ENCODE data around the gene MED12L.

The MED12L gene

GRCh38 chr3:151330899-151331298 is 245.4 kb downstream of the MED12L start:
- no peak for DNase-seq

- no peak for DNase-seq
These were observed 246.2 kb downstream of the MED12L start for GRCh38 chr3:151331696-151332095.

DNA sequence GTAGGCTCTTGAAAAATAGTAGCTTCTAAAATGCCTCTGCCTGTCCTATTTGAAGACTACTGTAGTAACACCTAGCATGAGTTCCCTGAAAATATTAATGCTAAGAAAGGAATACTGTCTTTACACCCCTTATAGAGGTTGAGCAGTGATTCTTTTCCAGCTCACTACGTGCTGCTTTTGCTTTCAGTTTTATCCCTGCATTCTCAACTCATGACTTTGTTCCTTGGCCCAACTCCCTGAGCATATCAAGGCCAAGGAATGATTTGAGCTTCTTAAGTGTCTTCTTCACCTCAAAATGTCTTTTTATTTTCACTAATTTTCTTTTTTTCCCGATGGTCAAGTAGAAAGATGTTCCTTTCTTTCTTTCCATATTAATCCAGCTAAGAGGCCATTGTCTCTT is 260.4 kb downstream of the MED12L start:
- DNase-seq, result no peak

DNA sequence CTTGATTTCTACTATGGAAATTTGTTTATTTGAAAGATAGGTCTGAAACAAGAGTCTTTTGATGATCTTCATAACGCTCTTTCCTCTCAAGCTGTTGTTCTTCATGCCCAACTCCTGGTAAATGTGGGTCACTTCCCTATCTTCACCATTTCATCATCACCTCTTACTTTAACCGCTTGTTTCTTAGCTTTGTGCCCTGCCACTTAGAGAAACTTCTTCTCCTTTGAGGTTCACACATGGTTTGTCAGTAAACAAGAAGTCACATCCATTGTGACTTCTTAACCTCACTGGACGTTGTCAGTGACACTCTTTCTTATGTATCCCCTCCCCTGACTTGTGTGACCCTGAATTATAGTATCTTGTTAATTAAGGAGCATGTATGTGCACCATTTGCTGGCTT is 260.8 kb downstream of the MED12L start:
- no peak for DNase-seq

- DNase-seq, result no peak
These were observed 262.0 kb downstream of the MED12L start for GRCh38 chr3:151347432-151347831.

DNA sequence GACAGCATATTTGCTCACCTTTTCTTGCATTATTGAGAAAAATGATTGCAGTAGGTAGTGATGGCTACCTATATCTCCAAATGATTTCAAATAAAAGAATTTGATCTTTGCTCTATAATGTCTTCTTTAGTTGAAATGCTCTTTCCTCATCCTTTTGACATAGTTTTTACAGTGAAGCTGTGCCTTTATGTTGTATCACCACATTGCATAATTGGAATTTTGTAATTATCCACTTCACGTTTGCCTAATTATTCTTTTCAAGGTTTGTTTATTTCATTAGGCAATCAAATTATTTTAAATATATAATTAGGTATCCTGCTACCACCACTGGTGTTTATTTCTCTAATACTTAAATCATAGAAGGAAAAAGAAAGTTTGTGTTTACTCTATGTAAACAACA is 265.2 kb downstream of the MED12L start:
- no peak for DNase-seq

DNA sequence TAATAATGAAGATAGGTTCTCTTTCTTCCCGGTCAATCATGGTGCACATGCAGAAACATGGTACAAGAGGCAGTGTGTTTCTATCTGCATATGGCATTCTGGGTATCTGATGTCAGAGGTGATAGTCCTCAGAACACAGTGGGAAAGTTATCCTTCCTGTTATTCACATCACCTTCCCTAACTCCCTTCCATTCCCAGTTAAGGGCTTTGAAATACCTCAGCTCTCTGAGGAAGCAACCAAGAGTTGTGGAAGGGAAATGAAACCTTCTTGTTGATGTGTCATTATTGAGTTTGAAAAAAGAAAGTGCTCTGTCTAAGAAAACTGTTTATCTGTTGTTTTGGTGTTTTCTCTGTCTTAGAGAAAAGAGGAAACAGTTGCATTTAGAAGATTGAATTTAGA is 265.8 kb downstream of the MED12L start:
- DNase-seq, result no peak

DNA sequence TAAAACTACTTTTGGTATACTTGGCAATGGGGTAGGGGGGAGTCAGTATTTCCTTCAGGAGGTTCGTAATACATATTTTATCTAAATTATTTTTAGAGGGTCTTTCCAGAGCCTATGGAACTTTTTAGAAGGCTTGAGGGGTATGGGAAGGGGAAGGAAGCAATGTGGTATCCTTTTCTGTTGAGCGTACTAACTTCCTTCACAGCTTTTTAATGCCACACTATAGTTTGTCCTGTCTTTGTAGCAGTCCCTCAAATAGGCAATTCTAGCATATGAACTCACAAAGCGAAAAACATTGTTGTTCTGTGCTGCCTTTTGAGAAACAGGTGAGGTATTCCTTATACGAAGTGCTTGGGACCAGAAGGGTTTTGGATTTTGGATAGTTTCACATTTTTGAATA is 266.2 kb downstream of the MED12L start:
- no peak for DNase-seq

DNA sequence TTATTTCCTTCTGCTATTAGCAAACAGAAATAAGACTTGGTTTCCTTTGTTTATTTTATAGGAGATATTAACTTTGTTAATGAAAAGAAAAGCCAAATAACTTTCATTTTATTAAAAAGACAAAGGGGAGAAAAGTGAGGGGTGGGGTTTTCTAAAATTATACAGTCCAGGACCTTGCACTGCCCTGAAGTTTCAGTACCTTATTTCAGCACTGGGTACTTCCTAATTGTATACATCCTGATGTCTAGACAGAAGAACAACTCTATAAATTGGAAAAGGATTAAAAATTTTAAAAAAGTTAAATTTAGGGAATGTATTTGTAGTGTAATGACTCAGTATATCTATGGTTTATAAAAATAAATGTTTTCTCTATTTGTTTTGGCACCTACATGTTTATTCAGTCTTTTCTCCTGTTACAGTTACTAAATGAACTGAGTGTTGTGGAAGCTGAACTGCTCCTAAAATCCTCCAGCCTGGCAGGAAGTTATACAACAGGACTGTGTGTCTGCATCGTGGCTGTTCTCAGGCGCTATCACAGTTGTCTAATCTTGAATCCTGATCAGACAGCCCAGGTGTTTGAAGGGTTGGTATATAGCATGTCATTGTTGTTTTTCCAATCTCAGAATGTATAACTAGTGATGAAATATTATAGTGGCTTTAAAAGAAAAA is 271.5 kb downstream of the MED12L start:
- no peak for DNase-seq

DNA sequence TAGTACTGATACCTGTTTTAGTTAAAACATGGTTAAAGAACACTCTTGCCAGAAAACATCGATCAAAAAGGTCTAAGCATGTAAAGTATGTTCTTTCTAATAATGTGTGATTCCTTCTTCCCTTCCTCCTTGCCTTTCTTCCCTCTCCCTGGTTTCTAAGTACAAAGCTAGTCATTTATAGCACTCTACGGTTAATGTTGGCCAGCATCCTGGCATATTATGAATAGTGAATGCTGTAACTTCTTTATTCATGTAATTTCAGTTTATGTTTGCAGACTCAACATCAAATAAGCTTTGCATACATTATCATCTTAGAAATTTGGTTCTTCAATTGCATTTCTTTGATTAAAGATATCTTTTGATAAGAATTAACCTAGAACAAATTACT is 272.0 kb downstream of the MED12L start:
- DNase-seq, result no peak

GRCh38 chr3:151362751-151363174 is 277.3 kb downstream of the MED12L start:
- no peak for DNase-seq

DNA sequence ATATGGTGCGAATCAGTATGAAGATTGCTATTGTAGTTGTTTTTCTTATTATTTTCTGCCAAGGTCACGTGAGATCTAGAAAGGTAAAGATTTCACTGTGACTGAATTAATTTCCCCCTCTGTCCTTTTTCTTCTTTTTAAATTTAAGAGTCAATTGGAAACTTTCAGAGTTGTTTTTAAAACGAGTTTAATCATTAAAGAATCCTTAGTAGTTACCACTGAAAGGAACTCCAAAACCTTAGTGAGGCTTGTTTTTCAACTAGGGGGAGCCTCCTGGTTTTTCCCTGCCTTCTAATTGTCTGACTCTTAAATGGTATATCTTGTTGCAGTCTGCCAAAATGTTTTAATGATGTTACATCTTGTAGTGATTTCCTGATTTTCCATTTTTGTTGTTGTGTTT is 281.5 kb downstream of the MED12L start:
- no peak for DNase-seq

DNA sequence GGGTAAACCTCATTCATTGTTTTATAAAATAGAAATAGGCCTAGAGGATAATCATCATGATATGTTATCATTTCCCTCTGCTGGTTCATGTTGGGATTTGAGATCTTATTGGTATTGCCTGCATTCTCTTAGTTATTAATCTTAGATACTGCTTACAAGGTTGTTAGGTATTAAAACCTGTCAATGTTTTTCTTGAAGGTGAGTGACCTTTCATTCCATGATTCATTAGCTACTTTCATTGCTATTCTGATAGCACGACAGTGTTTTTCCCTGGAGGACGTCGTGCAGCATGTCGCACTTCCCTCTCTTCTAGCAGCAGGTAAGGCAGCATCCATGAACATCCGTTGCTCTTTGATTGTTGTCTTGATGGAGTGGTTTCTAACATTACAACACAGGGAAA is 282.0 kb downstream of the MED12L start:
- no peak for DNase-seq

DNA sequence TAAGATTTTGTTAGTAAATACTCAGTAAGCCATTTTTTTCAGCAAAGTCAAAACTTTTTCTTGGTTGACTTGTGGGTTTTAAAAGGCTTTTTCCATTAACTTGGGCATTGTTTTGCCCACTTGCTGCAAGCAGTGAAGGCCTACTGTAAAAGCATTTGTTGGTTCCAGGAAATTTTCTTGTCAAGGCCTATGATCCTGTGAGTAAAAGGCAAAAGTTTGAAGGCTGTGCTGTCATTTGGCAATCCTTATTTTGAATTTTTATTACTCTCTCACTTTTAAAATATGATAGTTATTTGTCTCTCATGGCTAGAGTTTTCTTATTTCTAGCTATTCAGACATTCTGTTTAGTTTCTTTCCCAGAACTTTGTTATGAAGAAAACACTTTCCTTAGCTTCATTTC is 286.1 kb downstream of the MED12L start:
- DNase-seq, result no peak

DNA sequence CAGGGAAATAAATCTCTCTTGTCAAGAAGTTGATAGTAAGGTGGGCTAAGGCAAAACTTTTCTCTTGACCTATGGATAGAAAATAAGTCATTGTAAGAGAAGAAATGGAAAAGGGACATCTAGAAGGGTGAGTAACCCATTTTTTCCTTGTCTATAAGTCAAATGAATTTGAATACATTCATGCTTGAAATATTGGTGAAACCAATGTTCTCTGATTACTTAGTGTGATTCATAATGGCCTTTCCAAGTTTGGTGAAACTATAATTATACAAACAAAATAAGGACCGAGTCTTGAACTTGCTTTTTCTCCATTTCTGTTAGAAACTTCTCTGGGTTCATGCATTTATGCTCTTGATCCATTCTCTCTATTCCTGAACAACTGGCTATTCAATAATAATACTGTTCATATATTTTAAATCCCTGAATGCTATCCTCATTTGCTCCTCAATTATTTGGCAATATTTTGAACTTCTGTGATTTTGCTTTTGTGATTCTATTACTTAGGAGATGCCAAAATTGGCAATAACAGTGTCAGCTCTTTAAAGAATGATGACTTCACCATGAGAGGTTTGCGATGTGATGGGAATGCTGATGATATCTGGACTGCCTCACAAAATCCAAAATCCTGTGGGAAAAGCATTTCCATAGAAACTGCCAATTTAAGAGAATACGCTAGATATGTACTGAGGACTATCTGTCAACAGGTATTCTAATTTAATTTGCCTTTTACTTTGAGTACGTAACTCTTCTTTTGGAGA is 286.8 kb downstream of the MED12L start:
- no peak for DNase-seq

DNA sequence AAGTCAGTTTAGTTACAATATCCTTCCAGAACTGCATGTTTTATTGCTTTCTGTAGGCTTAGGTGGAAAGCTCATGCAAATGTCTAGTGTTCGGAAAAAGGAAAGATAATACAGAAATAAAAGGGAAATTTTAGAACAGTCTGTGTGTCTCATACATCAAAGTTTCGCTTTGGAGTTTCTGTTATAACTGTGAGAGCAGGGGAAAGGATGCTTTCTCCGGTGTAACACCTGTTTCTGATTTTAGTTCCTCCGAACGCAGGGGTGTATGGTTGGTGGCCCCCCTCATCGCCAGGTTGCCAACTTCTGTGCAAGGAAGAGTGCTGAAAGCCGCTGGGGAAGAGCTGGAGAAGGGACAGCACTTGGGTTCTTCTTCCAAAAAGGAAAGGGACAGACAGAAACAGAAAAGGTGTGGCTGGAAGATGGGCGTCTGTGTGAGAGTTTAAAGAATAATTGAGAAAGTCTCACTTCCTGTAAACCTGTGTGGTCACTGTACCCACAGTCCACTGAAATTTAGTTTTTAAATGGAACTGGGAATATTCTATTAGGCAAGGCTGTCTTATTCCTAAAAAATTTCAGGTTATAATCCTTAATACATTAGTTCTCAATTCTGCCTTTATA is 292.4 kb downstream of the MED12L start:
- DNase-seq, result no peak

GRCh38 chr3:151379083-151379734 is 293.7 kb downstream of the MED12L start:
- DNase-seq, result no peak

DNA sequence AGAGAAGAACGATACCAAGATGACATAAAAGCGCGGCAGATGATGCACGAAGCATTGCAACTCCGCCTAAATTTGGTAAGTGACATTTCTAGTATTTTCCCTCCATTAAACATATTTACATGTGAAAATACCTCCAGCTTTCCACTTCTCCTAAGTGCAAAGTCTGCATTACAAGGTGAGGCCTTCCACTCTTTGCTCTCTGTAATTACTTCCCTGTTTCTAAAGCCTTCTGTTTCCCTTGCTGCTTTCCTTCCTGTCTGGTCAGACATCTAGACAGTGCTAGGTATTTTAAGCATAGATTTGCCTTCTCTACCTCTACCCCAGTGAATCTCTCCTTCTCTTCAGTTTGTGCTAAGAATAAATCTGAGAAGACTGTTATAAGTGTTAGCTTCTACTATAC is 297.2 kb downstream of the MED12L start:
- no peak for DNase-seq

DNA sequence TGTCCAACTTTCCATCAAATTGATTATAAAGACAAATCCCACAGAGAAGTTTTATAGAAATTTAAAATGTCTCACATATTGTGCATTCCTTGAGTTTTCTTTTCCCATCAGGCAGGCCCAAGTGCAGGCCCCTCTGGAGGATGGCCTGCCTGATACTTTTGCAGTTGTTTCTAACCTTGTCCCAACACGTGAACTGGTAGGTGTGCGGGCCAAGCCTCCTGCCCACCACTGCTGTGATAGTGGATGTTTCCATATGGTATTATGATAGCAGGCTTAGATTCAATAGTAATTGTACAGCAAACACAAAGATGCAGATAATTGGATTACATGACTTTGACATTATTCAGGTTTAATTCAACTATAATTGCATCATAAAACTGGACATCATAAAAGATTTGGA is 297.6 kb downstream of the MED12L start:
- no peak for DNase-seq

DNA sequence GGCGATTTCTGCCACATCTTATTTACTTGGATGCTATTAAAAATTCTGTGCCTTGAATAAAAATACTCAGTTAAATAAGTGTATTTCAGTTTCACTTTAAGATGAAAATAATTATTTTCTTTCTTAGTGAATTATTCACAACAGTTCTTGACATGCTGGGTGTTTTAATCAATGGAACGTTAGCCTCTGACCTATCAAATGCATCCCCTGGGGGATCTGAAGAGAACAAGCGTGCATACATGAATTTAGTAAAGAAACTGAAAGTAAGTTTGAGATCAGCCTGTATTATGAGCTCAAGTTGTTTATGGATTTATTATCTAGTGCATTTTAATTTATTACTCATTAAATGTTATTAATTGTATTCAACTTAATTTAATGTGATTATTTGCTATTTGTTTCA is 298.5 kb downstream of the MED12L start:
- no peak for DNase-seq

- DNase-seq, result no peak
These were observed 299.3 kb downstream of the MED12L start, which contains the start of gene P2RY12 for GRCh38 chr3:151384741-151385174. TSS of gene P2RY12 (minus strand) at chr3:151384753. CDS start at chr3:151338845, 45,908 bp downstream.

GRCh38 chr3:151386056-151386455 is 300.6 kb downstream of the MED12L start:
- no peak for DNase-seq

- DNase-seq, result no peak
These were observed 302.0 kb downstream of the MED12L start for GRCh38 chr3:151387432-151387831.

DNA sequence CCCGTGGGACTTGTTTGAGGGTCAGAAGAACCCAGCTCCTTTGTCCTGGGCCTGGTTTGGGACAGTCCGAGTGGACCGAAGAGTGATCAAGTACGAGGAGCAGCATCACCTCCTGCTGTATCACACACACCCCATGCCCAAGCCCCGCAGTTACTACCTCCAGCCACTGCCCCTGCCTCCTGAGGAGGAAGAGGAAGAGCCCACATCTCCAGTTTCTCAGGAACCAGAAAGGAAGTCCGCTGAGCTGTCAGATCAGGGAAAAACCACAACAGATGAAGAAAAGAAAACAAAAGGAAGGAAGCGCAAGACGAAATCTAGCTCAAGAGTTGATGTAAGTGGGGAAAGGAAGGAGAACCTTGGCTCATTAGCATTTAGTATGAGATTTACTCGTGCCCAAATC is 302.4 kb downstream of the MED12L start:
- DNase-seq, result no peak

Measured in activated CD4-positive, alpha-beta T cell treated with anti-CD3 and anti-CD28 coated beads, Interleukin-2, amount 50 U/mL, for 1 hour (primary cell).